Left lung (tissue), 10 donors: ENCODE measurements around the gene DOHH. TPM values are rescaled to one million over a fixed set of nuclear protein-coding genes. Genes with fewer than 3 reads are reported as not detected.

ENCODE experiments used
- ATAC-seq: fragments of 200-7000 bp; cut with Tn5 transposase; one replicate; pipeline ENCODE4 v1.9.1; 2020; ENCODE audit warnings: moderate library complexity
- DNase-seq, 4 donors: peaks; one replicate each; pipeline ENCODE4 v3.0.0-alpha.2; 2013 to 2020
- H3K27ac ChIP-seq, 2 donors: fragments of 200-600 bp; sonication (generic) in 1 of 2; one replicate each; pipeline versions ENCODE4 v1.5.0 to v1.8.0; 2020 to 2021
- H3K27me3 ChIP-seq, 2 donors: fragments of 200-600 bp; sonication (generic) in 1 of 2; one replicate each; pipeline versions ENCODE4 v1.5.0 to v1.8.0; 2020 to 2021
- H3K36me3 ChIP-seq, 2 donors: fragments of 200-600 bp; sonication (generic) in 1 of 2; one replicate each; pipeline versions ENCODE4 v1.5.0 to v1.8.0; 2020 to 2021
- H3K4me1 ChIP-seq, 2 donors: fragments of 200-600 bp; one replicate each; pipeline ENCODE4 v1.8.0; 2021
- H3K4me3 ChIP-seq, 2 donors: fragments of 200-600 bp; sonication (generic) in 1 of 2; one replicate each; pipeline versions ENCODE4 v1.5.0 to v1.8.0; 2020 to 2021; ENCODE audit warnings: mild to moderate bottlenecking in 1 of 2
- H3K9me3 ChIP-seq, 2 donors: fragments of 200-600 bp; sonication (generic) in 1 of 2; one replicate each; pipeline versions ENCODE4 v1.5.0 to v1.8.0; 2020 to 2021
- intact Hi-C, 2 donors: fragments of 100-400 bp; cut with DNase I; formaldehyde crosslinking; loops; one replicate each; pipeline versions ENCODE4 v1.11.2 to v1.14.2; 2022
- polyA plus RNA-seq, 6 donors: library from polyadenylated mRNA; unstranded; fragments of 120-200 nt; gene quantifications; one replicate each; pipeline ENCODE4 v1.2.1, GENCODE V29; 2013; ENCODE audit not compliant: insufficient read length in 6 of 6
- total RNA-seq, 2 donors: library from RNA; stranded (reverse); fragmentation: NEBNext Ultra II Directional; extraction: Animal tissue kit (Norgen Biotek cat#: 25700); gene quantifications; one replicate each; pipeline ENCODE4 v1.2.1, GENCODE V29; 2021
- TF ChIP-seq, protein P1 (sequence below), 2 donors: fragments of 200-600 bp; sonication (generic) in 1 of 2; IDR thresholded peaks; one replicate each; pipeline versions ENCODE4 v1.5.0 to v1.8.0; 2021; ENCODE audit warnings: antibody characterized with exemption in 2 of 2
- donor health status: DM: no; HTN: yes; CAD: no.
- donor health status: DM: no; HTN: no; CAD: no.

The DOHH gene
- total and polyA plus RNA-seq, 8 donors, result 5.8 to 14.1 (median 7.9) TPM

- TF ChIP-seq, protein P1, sequence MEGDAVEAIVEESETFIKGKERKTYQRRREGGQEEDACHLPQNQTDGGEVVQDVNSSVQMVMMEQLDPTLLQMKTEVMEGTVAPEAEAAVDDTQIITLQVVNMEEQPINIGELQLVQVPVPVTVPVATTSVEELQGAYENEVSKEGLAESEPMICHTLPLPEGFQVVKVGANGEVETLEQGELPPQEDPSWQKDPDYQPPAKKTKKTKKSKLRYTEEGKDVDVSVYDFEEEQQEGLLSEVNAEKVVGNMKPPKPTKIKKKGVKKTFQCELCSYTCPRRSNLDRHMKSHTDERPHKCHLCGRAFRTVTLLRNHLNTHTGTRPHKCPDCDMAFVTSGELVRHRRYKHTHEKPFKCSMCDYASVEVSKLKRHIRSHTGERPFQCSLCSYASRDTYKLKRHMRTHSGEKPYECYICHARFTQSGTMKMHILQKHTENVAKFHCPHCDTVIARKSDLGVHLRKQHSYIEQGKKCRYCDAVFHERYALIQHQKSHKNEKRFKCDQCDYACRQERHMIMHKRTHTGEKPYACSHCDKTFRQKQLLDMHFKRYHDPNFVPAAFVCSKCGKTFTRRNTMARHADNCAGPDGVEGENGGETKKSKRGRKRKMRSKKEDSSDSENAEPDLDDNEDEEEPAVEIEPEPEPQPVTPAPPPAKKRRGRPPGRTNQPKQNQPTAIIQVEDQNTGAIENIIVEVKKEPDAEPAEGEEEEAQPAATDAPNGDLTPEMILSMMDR (IDR thresholded peaks at IDR 0.05), result no peak
- intact Hi-C loops, result no loop called here
- Histone ChIP-seq H3K4me1 (peaks cover 20 to 33% of the 10 kb centered on the region in 2 donors), H3K9me3 (no peaks in the 10 kb centered on the region), H3K27ac (peak overlapping the region; percentile 70 to 95), H3K27me3 (no peaks in the 10 kb centered on the region), H3K36me3 (peaks cover 0 to 94% of the 10 kb centered on the region in 2 donors), H3K4me3 (no peak overlapping the region)
- DNase-seq (no peak), ATAC-seq (no peak)
These were observed 40.4 kb downstream of the DOHH start for GRCh38 chr19:3459965-3460582.

DNA sequence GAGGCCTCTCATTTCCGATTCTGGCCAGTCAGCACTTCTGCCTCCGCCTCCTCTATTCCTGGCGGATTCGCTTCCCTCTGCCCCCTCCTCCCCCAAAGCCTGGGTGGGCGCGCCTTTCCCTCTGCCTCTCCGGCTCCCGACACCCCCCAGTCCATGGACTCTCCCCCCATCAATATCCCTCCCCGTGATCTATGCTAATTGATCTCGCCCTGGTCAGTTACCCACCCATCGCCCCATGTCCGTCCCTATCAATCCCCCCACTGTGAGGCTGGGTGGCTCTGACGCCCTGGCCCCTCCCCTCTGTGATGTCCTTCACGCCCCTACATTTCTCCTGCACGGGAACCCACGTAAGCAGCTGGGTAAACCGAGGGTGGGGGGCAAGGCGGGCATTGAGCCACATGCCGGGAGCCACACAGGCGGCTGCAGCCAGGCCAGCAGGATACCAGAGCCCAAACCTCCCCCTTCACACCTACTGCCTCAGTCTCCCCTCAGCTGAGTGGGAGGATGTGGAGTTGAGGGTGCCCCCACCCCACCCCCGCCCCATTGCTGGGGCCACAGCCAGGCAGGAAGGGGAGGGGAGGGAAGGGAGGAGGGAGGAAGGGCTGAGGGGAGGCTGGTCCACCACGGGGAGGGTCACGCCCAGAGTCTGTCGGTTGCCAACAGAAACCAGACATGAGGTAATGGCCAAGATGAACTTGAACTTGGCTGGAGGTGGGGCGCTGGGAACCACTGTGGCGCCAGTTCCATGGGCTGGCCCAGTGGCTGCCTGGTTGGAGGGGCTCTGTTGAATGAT is 41.2 kb downstream of the DOHH start:
- ATAC-seq (peak; percentile 85), DNase-seq (peak; percentile 67 to 96 (median 92))
- no peak overlapping the region for H3K4me3 ChIP-seq
- no peaks in the 10 kb centered on the region for H3K27me3 ChIP-seq
- H3K4me1 ChIP-seq, result peaks cover 20 to 33% of the 10 kb centered on the region in 2 donors
- intact Hi-C loops, result no loop called here
- peak overlapping the region; percentile 70 to 95 for H3K27ac ChIP-seq
- TF ChIP-seq, protein P1 (IDR thresholded peaks at IDR 0.05), result no peak
- H3K9me3 ChIP-seq, result no peaks in the 10 kb centered on the region
- H3K36me3 ChIP-seq, result peaks cover 0 to 97% of the 10 kb centered on the region in 2 donors

DNA sequence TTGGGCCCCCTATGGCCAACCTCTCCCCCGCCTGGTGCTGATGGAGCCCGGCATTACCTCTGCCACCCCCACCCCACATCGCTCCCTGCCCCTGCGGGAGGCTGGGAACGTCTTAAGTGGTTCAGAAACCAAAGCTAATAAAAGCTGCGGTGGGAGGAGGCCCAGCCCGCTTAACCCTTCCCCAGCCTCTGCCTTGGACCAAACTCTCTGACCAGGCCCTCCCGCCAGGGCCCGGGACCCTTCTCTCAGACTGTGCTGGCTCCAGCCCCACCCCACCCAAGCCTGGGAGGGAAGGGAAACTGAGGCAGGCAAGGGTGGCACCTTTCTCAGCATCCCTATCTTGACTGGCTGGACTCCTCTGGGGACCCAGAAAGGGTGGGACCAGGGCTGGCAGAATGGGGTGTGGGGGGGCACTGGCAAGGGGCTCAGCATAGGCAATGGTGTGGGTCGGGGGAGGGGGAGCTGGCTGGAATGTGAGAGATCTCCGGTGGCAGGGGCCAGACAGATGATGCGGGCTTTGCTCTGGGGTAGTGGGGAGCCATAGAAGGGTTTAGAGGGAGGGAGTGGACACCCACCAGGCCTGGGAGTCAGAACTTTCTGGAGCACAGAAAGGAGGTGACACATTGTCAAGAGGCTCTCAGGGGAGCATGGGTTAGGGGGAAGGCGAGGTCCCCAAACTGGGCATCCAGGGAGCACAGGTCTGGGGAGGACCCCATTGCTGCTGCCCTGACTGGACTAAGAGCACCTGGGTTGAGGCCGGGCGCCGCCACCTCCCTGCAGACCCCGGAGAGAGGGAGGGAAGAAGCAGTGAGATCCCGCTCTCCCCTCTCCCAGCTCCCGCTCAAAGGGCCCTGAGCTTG is 42.0 kb downstream of the DOHH start:
- ATAC-seq (peak; percentile 11), DNase-seq (peak in 1 of 4 donors; percentile 57)
- peaks cover 0 to 97% of the 10 kb centered on the region in 2 donors for H3K36me3 ChIP-seq
- H3K27me3 ChIP-seq, result no peaks in the 10 kb centered on the region
- H3K4me1 ChIP-seq, result peaks cover 20 to 33% of the 10 kb centered on the region in 2 donors
- H3K4me3 ChIP-seq, result no peak overlapping the region
- H3K9me3 ChIP-seq, result no peaks in the 10 kb centered on the region
- peak overlapping the region; percentile 70 to 95 for H3K27ac ChIP-seq
- intact Hi-C loops, result no loop called here
- TF ChIP-seq, protein P1 (IDR thresholded peaks at IDR 0.05), result no peak

DNA sequence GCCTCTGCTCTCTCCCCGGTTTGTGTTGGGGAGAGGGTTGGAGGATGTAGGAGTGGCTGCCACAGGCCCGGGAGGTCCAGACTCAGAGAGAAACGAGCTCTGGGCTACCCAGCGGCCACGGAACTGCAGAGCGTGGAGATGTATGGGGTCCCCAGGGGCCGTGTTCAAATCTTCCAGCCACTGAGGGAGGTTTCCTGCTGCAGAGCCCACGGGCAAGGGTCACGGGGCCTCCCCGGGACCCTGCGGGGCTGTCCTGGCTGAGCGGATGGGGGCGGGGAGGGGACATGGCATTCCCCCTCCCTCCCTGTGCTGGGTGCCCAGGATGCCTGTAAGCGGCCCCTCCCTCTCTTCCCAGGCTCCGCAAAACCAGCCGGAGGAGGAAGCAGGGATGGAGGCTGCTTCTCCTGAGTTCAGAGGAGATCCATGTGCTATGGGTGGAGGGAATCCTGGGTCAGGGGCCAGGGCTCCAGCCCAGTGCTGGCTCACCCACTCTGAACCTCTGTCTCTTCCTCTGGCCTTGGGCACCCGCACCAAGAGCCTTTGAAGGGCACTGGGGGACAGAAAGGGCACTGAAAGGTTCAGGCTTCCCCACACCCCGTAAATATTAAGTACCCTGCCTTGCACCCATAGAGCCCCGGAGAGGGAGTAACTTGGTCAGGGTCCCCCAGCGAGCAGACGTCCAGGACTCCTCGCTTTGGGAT is 42.8 kb downstream of the DOHH start:
- intact Hi-C loops, result no loop called here
- ATAC-seq, result no peak

More for the DNA sequence above, 42.8 kb downstream of the DOHH start:
- H3K36me3 ChIP-seq, result peaks cover 0 to 97% of the 10 kb centered on the region in 2 donors
- no peaks in the 10 kb centered on the region for H3K9me3 ChIP-seq
- peak in 1 of 4 donors; percentile 51 for DNase-seq
- no peaks in the 10 kb centered on the region for H3K27me3 ChIP-seq
- no peak overlapping the region for H3K4me3 ChIP-seq
- H3K27ac ChIP-seq, result peak overlapping the region; percentile 70 to 95
- TF ChIP-seq, protein P1 (IDR thresholded peaks at IDR 0.05), result no peak
- H3K4me1 ChIP-seq, result peaks cover 20 to 33% of the 10 kb centered on the region in 2 donors
